Smooth muscle cell (in vitro differentiated cells): Measurements from ENCODE around the gene MGAT4A. TPM values are rescaled to one million over a fixed set of nuclear protein-coding genes. Genes with fewer than 3 reads are reported as not detected.

Experiments used
- DNase-seq: peaks from one replicate; lab custom pipeline; 2025; ENCODE audit not compliant: unreplicated experiment; lab: John Stamatoyannopoulos, UW
- H2AFZ ChIP-seq: fragments of 200-600 bp; sonication (generic); 2 replicates; pipeline ENCODE4 v1.6.0; 2016; ENCODE audit warnings: antibody characterized with exemption, low read depth, mild to moderate bottlenecking
- H3F3A ChIP-seq: fragments of 200-600 bp; sonication (generic); 2 replicates; pipeline ENCODE4 v1.6.0; 2017; ENCODE audit warnings: antibody characterized with exemption, low read depth
- H3K27ac ChIP-seq: fragments of 200-600 bp; sonication (generic); 2 replicates; pipeline ENCODE4 v1.5.1; 2016; ENCODE audit warnings: low read depth, mild to moderate bottlenecking
- H3K27me3 ChIP-seq: fragments of 200-600 bp; sonication (generic); 2 replicates; pipeline ENCODE4 v1.6.1; 2016; ENCODE audit warnings: low read depth, mild to moderate bottlenecking
- H3K36me3 ChIP-seq: fragments of 200-600 bp; sonication (generic); 2 replicates; pipeline ENCODE4 v1.5.1; 2016; ENCODE audit warnings: low read depth
- H3K4me1 ChIP-seq: fragments of 200-600 bp; sonication (generic); 2 replicates; pipeline ENCODE4 v1.5.1; 2016; ENCODE audit warnings: low read depth
- H3K4me2 ChIP-seq: fragments of 200-600 bp; sonication (generic); 2 replicates; pipeline ENCODE4 v1.6.0; 2016; ENCODE audit warnings: mild to moderate bottlenecking
- H3K4me3 ChIP-seq: fragments of 200-600 bp; sonication (generic); 2 replicates; pipeline ENCODE4 v1.5.1; 2016; ENCODE audit warnings: mild to moderate bottlenecking
- H3K79me2 ChIP-seq: fragments of 200-600 bp; sonication (generic); 2 replicates; pipeline ENCODE4 v1.6.0; 2016; ENCODE audit warnings: low read depth, mild to moderate bottlenecking
- H3K9ac ChIP-seq: fragments of 200-600 bp; sonication (generic); 2 replicates; pipeline ENCODE4 v1.6.0; 2016; ENCODE audit warnings: low read depth
- H3K9me3 ChIP-seq: fragments of 200-600 bp; sonication (generic); replicated peaks from 2 replicates; pipeline ENCODE4 v1.5.1; 2016; ENCODE audit warnings: low read depth
- H4K20me1 ChIP-seq: fragments of 200-600 bp; sonication (generic); 2 replicates; pipeline ENCODE4 v1.6.0; 2016; ENCODE audit warnings: low read depth
- WGBS: methylation state at CpG from one replicate; pipeline ENCODE4 v1.1.7; 2016; ENCODE audit warnings: low lambda C conversion rate; 5-methylcytosine and 5-hydroxymethylcytosine counted together
- polyA plus RNA-seq: library from polyadenylated mRNA; unstranded; fragments of >200 nt; fragmentation: Nextera tagmentation; extraction: Ambion mirVana; gene quantifications from 2 replicates; pipeline ENCODE4 v1.2.1, GENCODE V29; 2016
- total RNA-seq: library from RNA; depleted of rRNA; stranded (reverse); fragments of >200 nt; gene quantifications from 2 replicates; pipeline ENCODE4 v1.2.3, GENCODE V29; 2014
- TF ChIP-seq, protein P1 (sequence below): fragments of 200-600 bp; sonication (generic); IDR thresholded peaks from 2 replicates; pipeline ENCODE4 v1.5.1; 2017; ENCODE audit warnings: borderline replicate concordance, mild to moderate bottlenecking, antibody characterized with exemption; ENCODE audit not compliant: insufficient read depth, poor library complexity, severe bottlenecking

The MGAT4A gene
- 3.3 and 8.9 TPM in 2 replicates for total RNA-seq
- 0.12 and 1.4 TPM in 2 replicates for polyA plus RNA-seq

DNA sequence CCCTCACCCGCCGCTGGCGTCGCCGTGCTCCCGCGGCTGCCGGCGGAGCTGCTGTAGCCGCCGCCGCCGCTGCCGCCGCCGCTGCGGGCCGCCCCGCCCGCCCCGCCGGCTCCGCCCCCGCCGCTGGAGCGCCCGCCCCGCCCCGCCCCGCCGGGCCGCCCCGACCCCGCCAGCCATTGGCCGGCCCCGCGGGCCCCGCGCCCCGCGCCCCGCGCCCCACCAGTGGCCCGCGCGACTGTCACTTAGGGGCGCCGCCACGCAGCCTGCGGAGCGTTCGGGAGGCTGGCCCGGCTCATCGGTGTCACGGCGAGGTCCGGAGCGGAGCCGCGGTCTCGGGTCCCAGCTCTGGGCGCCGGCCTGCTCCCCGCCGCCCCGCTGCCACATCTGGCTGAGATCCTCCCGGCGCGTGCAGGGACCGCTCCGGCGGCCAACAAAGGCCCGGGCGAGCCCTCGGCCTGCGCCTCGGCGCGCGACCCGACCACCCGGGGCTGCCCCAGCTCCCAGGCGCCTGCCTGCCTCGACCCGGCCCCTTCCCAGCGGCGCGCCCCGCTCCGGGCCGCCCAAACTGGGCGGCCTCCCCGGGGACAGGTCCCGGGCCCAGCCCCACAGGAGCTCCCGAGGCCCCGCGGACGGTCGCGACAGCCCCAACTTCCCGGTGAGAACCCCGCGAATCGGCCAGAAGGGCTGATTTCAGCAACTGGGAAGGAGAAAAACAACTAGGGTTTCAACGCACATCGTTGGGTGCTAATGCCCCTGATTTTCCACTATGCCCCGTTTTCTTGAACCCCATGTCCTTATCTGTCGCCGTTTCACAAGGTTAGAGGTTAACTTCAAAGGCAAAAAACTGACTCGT lies at the start of gene MGAT4A:
Gene MGAT4A (minus strand): TSS at position 92 of the 853 bp plus-strand sequence. CDS start 4,800 bp downstream, outside the sequence.
- WGBS: 3% methylated on average over 61 of the region's 110 CpGs
- Histone ChIP-seq H3K27me3 (peaks cover 8% of the 10 kb centered on the region), H3K79me2 (peaks cover 3% of the 10 kb centered on the region), H3K4me2 (peak within 1 kb of the TSS; percentile 96), H3K27ac (no peak within 1 kb of the TSS), H4K20me1 (no peaks in the 10 kb centered on the region), H3K36me3 (no peaks in the 10 kb centered on the region), H2AFZ (peak within 1 kb of the TSS; percentile 90), H3K4me3 (peak within 1 kb of the TSS; percentile 70), H3K9ac (peak within 1 kb of the TSS; percentile 62), H3K4me1 (peaks cover 5% of the 10 kb centered on the region), H3K9me3 (no peaks in the 10 kb centered on the region), H3F3A (peaks cover 12% of the 10 kb centered on the region)
- TF ChIP-seq, protein P1, sequence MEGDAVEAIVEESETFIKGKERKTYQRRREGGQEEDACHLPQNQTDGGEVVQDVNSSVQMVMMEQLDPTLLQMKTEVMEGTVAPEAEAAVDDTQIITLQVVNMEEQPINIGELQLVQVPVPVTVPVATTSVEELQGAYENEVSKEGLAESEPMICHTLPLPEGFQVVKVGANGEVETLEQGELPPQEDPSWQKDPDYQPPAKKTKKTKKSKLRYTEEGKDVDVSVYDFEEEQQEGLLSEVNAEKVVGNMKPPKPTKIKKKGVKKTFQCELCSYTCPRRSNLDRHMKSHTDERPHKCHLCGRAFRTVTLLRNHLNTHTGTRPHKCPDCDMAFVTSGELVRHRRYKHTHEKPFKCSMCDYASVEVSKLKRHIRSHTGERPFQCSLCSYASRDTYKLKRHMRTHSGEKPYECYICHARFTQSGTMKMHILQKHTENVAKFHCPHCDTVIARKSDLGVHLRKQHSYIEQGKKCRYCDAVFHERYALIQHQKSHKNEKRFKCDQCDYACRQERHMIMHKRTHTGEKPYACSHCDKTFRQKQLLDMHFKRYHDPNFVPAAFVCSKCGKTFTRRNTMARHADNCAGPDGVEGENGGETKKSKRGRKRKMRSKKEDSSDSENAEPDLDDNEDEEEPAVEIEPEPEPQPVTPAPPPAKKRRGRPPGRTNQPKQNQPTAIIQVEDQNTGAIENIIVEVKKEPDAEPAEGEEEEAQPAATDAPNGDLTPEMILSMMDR: no peak
- DNase-seq: peak; percentile 26

DNA sequence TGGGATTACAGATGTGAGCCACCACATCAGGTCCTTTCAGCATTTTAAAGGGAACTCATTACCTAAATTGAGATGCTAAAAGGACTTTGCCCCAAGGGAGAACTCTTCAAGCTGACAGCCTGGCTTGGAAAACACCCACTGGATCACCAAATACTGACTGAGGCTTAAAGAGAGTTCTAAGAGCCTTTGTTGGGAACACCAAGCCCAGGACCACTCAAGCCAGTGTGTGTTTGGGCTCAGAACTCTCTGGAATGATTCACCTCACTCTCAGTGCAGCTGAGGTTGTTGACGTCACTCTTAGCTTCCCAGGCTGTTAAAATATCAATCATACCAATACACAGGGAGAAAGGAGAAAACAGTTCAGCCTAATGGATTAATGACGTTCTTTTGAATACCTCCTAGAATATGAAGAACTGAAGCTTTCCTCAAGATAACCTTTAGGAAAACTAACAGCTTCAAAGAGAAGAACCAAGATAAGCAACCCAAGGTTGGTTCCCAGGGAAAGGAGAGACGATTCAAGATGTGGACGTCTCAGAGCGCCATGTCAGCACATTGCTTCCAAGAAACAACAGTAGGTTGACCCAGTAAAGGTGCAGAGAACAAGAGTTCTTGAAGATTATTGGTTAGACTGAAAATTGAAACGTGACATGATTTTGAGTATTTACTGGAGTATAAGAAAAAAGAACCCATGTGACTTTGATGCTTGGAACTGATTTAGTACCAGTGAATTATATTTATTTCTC lies 48.0 kb upstream of the MGAT4A start:
- TF ChIP-seq, protein P1: no peak
- H3K4me1 ChIP-seq: no peaks in the 10 kb centered on the region
- H2AFZ ChIP-seq: no peak overlapping the region
- 73% methylated on average over 6 of the region's 6 CpGs for WGBS
- no peak for DNase-seq
- no peaks in the 10 kb centered on the region for H3F3A ChIP-seq
- H3K4me2 ChIP-seq: no peak overlapping the region
- no peak overlapping the region for H3K4me3 ChIP-seq
- H3K9me3 ChIP-seq: peaks cover 4% of the 10 kb centered on the region
- H3K79me2 ChIP-seq: no peaks in the 10 kb centered on the region
- no peak overlapping the region for H3K9ac ChIP-seq
- H3K36me3 ChIP-seq: no peaks in the 10 kb centered on the region
- H4K20me1 ChIP-seq: no peaks in the 10 kb centered on the region
- H3K27me3 ChIP-seq: no peaks in the 10 kb centered on the region
- no peak overlapping the region for H3K27ac ChIP-seq

DNA sequence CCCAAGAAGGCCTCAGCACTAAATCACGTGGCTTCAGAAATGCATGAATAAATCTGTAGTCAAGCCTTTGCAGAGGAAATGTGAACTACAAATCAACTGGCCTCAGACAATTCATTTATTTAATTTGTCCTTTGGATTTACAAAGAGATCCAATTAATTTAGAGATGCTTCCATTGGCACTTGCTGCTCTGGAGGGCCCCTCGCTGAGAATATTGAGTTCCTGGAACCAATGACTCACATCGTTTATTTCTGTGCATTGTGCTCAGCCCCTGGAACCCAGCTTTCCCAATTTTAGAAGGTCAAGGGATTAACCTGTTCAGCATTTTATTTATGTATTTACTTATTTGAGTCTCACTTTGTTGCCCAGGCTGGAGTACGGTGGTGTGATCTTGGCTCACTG lies 47.2 kb upstream of the MGAT4A start:
- H3F3A ChIP-seq: no peaks in the 10 kb centered on the region
- WGBS: 90% methylated on average over 4 of the region's 4 CpGs

More for the DNA sequence above, 47.2 kb upstream of the MGAT4A start:
- no peak for DNase-seq
- Histone ChIP-seq H4K20me1 (no peaks in the 10 kb centered on the region), H3K27ac (no peak overlapping the region), H3K27me3 (no peaks in the 10 kb centered on the region), H3K9ac (no peak overlapping the region), H3K4me2 (no peak overlapping the region), H3K4me1 (no peaks in the 10 kb centered on the region), H3K4me3 (no peak overlapping the region), H2AFZ (no peak overlapping the region), H3K9me3 (peaks cover 4% of the 10 kb centered on the region), H3K79me2 (no peaks in the 10 kb centered on the region), H3K36me3 (no peaks in the 10 kb centered on the region)
- TF ChIP-seq, protein P1: no peak
